Measurements from ENCODE around the gene SCN4A. TPM values are rescaled to one million over a fixed set of nuclear protein-coding genes. Genes with fewer than 3 reads are reported as not detected.
"Not testable (repeated sequence)": the region's sequence is repeated elsewhere in the genome, so short reads cannot be mapped to it uniquely, and the experiment has no call there.

SCN4A gene
- total and polyA plus RNA-seq, 8 donors, result 0.04 to 1.7 (median 0.29) TPM

GRCh38 chr17:63916566-63917185, 56.0 kb downstream of the SCN4A start:
- peak in 1 of 6 donors; percentile 8 for DNase-seq
- WGBS, 2 donors, result 70 to 76% methylated on average over 12 of the region's 12 CpGs
- Histone ChIP-seq H3K36me3 (no peaks in the 10 kb centered on the region), H3K27me3 (no peaks in the 10 kb centered on the region), H3K9me3 (no peaks in the 10 kb centered on the region), H3K27ac (no peak overlapping the region), H3K4me1 (no peaks in the 10 kb centered on the region), H3K4me3 (no peak overlapping the region)
- no peak for TF ChIP-seq CTCF (IDR thresholded peaks at IDR 0.05)
- no peak for ATAC-seq
- FAIRE-seq, result no peak
- intact Hi-C loops (cut with DNase I), result loop anchor here in 2 of 3 donors (10.0 kb wide), 2 partner anchors 218 to 368 kb away; partner anchors contain the start of gene ERN1 (in 2 of the 2)

GRCh38 chr17:63915753-63916152, 57.0 kb downstream of the SCN4A start:
- 50 to 62% methylated on average over 10 of the region's 10 CpGs for whole genome bisulfite sequencing, 2 donors
- not testable (repeated sequence) for ATAC-seq, H3K9me3 ChIP-seq, H3K36me3 ChIP-seq, H3K4me1 ChIP-seq, H3K4me3 ChIP-seq, H3K27ac ChIP-seq, H3K27me3 ChIP-seq, FAIRE-seq
- DNase-seq, result peak in 1 of 6 donors; percentile 6
- intact Hi-C loops (cut with DNase I), result loop anchor here in 2 of 3 donors (10.0 kb wide), 2 partner anchors 219 to 369 kb away; partner anchors contain the start of gene ERN1 (in 2 of the 2)

DNA sequence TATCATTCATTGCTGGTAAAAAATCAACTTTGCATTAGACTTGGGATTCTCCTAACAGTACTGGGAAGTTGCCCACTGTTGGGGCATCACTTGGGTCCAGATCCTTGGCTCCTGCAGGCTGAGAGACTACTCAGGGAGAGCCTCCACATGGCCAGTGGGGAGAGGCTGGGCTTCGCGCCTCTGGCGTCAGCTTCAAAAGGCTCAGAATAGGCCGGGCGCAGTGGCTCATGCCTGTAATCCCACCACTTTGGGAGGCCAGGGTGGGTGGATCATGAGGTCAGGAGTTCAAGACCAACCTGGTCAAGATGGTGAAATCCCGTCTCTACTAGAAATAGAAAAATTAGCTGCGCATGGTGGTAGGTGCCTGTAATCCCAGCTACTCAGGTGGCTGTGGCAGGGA, 58.2 kb downstream of the SCN4A start:
- no peak for TF ChIP-seq CTCF (IDR thresholded peaks at IDR 0.05)
- Histone ChIP-seq H3K27ac (no peak overlapping the region), H3K36me3 (no peaks in the 10 kb centered on the region), H3K4me1 (no peaks in the 10 kb centered on the region), H3K9me3 (no peaks in the 10 kb centered on the region), H3K4me3 (no peak overlapping the region), H3K27me3 (no peaks in the 10 kb centered on the region)
- FAIRE-seq, result no peak
- DNase-seq, result peak in 1 of 6 donors; percentile 20
- ATAC-seq, result no peak
- 88 to 92% methylated on average over 7 of the region's 7 CpGs for WGBS, 2 donors
- intact Hi-C loops (cut with DNase I), result loop anchor here in 2 of 3 donors (10.0 kb wide), 2 partner anchors 220 to 370 kb away; partner anchors contain the start of gene ERN1 (in 2 of the 2)

GRCh38 chr17:63911657-63912100, 61.0 kb downstream of the SCN4A start:
- intact Hi-C loops (cut with DNase I), result loop anchor here in 2 of 3 donors (10.0 kb wide), 2 partner anchors 223 to 373 kb away; partner anchors contain the start of gene ERN1 (in 2 of the 2)
- WGBS, 2 donors, result 37% methylated on average over 8 of the region's 8 CpGs
- H3K36me3 ChIP-seq, result no peaks in the 10 kb centered on the region
- peak; percentile 65 to 83 (median 82) for TF ChIP-seq CTCF (IDR thresholded peaks at IDR 0.05)
- H3K4me3 ChIP-seq, result no peak overlapping the region
- FAIRE-seq (no peak), ATAC-seq (peak in 3 of 4 donors; percentile 76 to 87 (median 77)), DNase-seq (peak in 2 of 6 donors; percentile 46 to 65)
- H3K9me3 ChIP-seq, result no peaks in the 10 kb centered on the region
- no peak overlapping the region for H3K27ac ChIP-seq
- H3K4me1 ChIP-seq, result no peaks in the 10 kb centered on the region
- H3K27me3 ChIP-seq, result no peaks in the 10 kb centered on the region

DNA sequence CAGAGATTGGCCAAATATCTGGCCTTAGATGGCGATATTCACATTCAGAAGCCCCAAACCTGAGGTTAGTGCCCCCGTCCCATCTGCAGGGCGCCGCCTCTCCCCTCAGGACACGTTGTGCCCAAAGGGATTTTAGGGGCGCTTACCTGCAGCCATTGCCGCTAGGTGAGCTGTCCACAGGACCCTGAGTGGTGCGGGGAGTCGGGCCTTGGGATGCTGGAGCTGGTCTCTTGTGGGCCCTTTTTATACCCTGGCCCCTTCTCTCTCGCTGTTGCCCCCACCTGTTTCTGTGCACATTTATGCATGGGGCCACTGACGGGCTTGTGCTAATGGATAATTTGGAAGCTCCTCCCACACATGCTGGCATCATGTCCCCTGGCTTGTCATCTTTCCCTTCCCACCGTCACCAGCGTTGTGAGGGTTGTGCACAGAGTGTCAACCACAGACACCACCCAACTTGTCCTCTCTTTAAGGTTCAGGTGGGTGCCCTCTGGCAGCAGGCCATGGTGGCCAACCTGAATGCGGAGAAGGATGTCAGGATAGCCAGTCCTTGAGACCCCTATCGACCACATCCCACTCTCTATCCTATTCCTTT, 61.6 kb downstream of the SCN4A start, which contains the start of gene CSHL1:
CSHL1 (minus strand) TSS at position 218 of the 595 bp plus-strand sequence; CDS start at position 156, 62 bp downstream.
- Histone ChIP-seq H3K27ac (no peak within 1 kb of the TSS), H3K27me3 (no peaks in the 10 kb centered on the region), H3K9me3 (no peaks in the 10 kb centered on the region), H3K4me3 (no peak within 1 kb of the TSS), H3K36me3 (no peaks in the 10 kb centered on the region), H3K4me1 (no peaks in the 10 kb centered on the region)
- intact Hi-C loops (cut with DNase I), result loop anchor here in 2 of 3 donors (10.0 kb wide), 2 partner anchors 224 to 374 kb away; partner anchors contain the start of gene ERN1 (in 2 of the 2)
- FAIRE-seq (no peak), DNase-seq (peak in 2 of 6 donors; percentile 28 to 35), ATAC-seq (no peak)
- no peak for TF ChIP-seq CTCF (IDR thresholded peaks at IDR 0.05)
- 59 to 66% methylated on average over 15 of the region's 15 CpGs for WGBS, 2 donors

All from pancreas (tissue), 10 donors.